SK-N-SH (cell line): Measurements from ENCODE around the gene TGFBR3L. TPM values are rescaled to one million over a fixed set of nuclear protein-coding genes. Genes with fewer than 3 reads are reported as not detected.
A peak's percentile ranks its signal among the peaks of the same experiment; 100 is the strongest.

Experiments used
- CTCF ChIA-PET: fragments of 300-600, 350-600 bp; formaldehyde crosslinking; extraction: SDS; loops from one replicate; lab custom pipeline; 2021; lab: Yijun Ruan, JAX
- POLR2A ChIA-PET: fragments of 350-600 bp; sonication (Branson Sonifier 250); formaldehyde crosslinking; extraction: SDS; loops from one replicate; lab custom pipeline; 2020; ENCODE audit warnings: antibody characterized with exemption, inconsistent platforms; lab: Yijun Ruan, JAX
- DNase-seq: peaks from one replicate; pipeline ENCODE4 v3.0.0; 2012
- H2AFZ ChIP-seq: fragments of 200-600 bp; sonication (generic); 2 replicates; pipeline ENCODE4 v1.8.1; 2016; ENCODE audit warnings: antibody characterized with exemption, mild to moderate bottlenecking, low read depth
- H3F3A ChIP-seq: fragments of 200-600 bp; sonication (generic); replicated peaks from 2 replicates; pipeline ENCODE3; 2016; ENCODE audit warnings: antibody characterized with exemption, mild to moderate bottlenecking; ENCODE audit not compliant: insufficient read depth
- H3K27ac ChIP-seq, 2 experiments: fragments of 200-500 bp in 1 of 2; fragments of 200-600 bp in 1 of 2; sonication (Bioruptor generic) in 1 of 2; sonication (generic), shearing (Covaris generic) in 1 of 2; 2 replicates each; pipeline versions ENCODE4 v1.5.1 to v1.6.1; 2014 to 2016; ENCODE audit warnings: low read depth in 2 of 2, inconsistent platforms in 1 of 2, low read length in 1 of 2, mild to moderate bottlenecking in 1 of 2, mixed read lengths in 1 of 2
- H3K27me3 ChIP-seq: fragments of 200-600 bp; sonication (generic), shearing (Covaris generic); 2 replicates; pipeline ENCODE4 v1.6.1; 2016; ENCODE audit warnings: mixed run types; ENCODE audit not compliant: insufficient read depth
- H3K36me3 ChIP-seq, 2 experiments: fragments of 200-500 bp in 1 of 2; fragments of 200-600 bp in 1 of 2; sonication (Bioruptor generic) in 1 of 2; sonication (generic) in 1 of 2; replicated peaks in 1 of 2; 2 replicates each; pipeline versions ENCODE3 to v1.5.1; 2014 to 2016; ENCODE audit warnings: low read length in 1 of 2, mild to moderate bottlenecking in 1 of 2; ENCODE audit not compliant: insufficient read depth in 2 of 2, control insufficient read depth in 1 of 2
- H3K4me1 ChIP-seq, 2 experiments: fragments of 200-500 bp in 1 of 2; fragments of 200-600 bp in 1 of 2; sonication (Bioruptor generic) in 1 of 2; sonication (generic), shearing (Covaris generic) in 1 of 2; 2 replicates each; pipeline versions ENCODE4 v1.5.1 to v1.6.1; 2014 to 2016; ENCODE audit warnings: low read depth in 1 of 2, low read length in 1 of 2, mixed run types in 1 of 2; ENCODE audit not compliant: insufficient read depth in 2 of 2, control insufficient read depth in 1 of 2
- H3K4me2 ChIP-seq: fragments of 200-600 bp; sonication (generic), shearing (Covaris generic); 2 replicates; pipeline ENCODE4 v1.6.1; 2017; ENCODE audit warnings: mixed run types
- H3K4me3 ChIP-seq, 2 experiments: fragments of 200-500 bp in 1 of 2; fragments of 200-600 bp in 1 of 2; sonication (Bioruptor generic) in 1 of 2; sonication (generic), shearing (Covaris generic) in 1 of 2; 2 replicates each; pipeline versions ENCODE4 v1.5.1 to v1.8.1; 2014 to 2016; ENCODE audit warnings: low read depth in 2 of 2, inconsistent platforms in 1 of 2, low read length in 1 of 2, mild to moderate bottlenecking in 1 of 2, mixed read lengths in 1 of 2, moderate library complexity in 1 of 2
- H3K79me2 ChIP-seq: fragments of 200-600 bp; sonication (generic); 2 replicates; pipeline ENCODE4 v1.8.1; 2017; ENCODE audit warnings: mild to moderate bottlenecking; ENCODE audit not compliant: insufficient read depth
- H3K9ac ChIP-seq: fragments of 200-600 bp; sonication (generic); 2 replicates; pipeline ENCODE4 v1.6.1; 2017; ENCODE audit warnings: mixed run types
- H3K9me2 ChIP-seq: fragments of 200-600 bp; sonication (generic); 2 replicates; pipeline ENCODE4 v1.6.1; 2017; ENCODE audit warnings: mixed run types
- H3K9me3 ChIP-seq: fragments of 200-600 bp; sonication (generic); 2 replicates; pipeline ENCODE4 v1.6.1; 2017; ENCODE audit warnings: mixed run types, mild to moderate bottlenecking, moderate library complexity
- H4K20me1 ChIP-seq: fragments of 200-600 bp; sonication (generic); 2 replicates; pipeline ENCODE4 v1.6.1; 2017; ENCODE audit warnings: mild to moderate bottlenecking, mixed run types; ENCODE audit not compliant: insufficient read depth
- CTCF ChIP-seq: fragments of 200-600 bp; sonication (generic); IDR thresholded peaks from 2 replicates; pipeline ENCODE4 v1.6.1; 2017; ENCODE audit warnings: antibody characterized with exemption, mild to moderate bottlenecking, moderate library complexity
- FOSL2 ChIP-seq: IDR thresholded peaks from 2 replicates; pipeline ENCODE4 v1.4.0; 2012; ENCODE audit warnings: low read depth, mild to moderate bottlenecking, moderate library complexity, borderline replicate concordance
- GABPA ChIP-seq: IDR thresholded peaks from 2 replicates; pipeline ENCODE4 v1.4.0; 2012; ENCODE audit warnings: low read depth, mild to moderate bottlenecking
- IRF3 ChIP-seq: fragments of 150-350 bp; IDR thresholded peaks from 2 replicates; pipeline ENCODE4 v1.6.1; 2016; ENCODE audit warnings: mild to moderate bottlenecking, low read depth, low read length
- MEF2A ChIP-seq: IDR thresholded peaks from 2 replicates; pipeline ENCODE4 v1.4.0; 2012; ENCODE audit warnings: low read depth, borderline replicate concordance
- RAD21 ChIP-seq: IDR thresholded peaks from 2 replicates; pipeline ENCODE4 v1.6.1; 2012; ENCODE audit warnings: mild to moderate bottlenecking, low read length
- RFX5 ChIP-seq: IDR thresholded peaks from 2 replicates; pipeline ENCODE4 v1.6.1; 2012; ENCODE audit warnings: mild to moderate bottlenecking, improper control_type of control experiment, low read length
- USF2 ChIP-seq: fragments of 150-350 bp; IDR thresholded peaks from 2 replicates; pipeline ENCODE4 v1.6.1; 2017; ENCODE audit warnings: antibody characterized with exemption, low read length, low read depth, borderline replicate concordance
- WGBS: methylation state at CpG from one replicate; pipeline ENCODE4 v1.1.6; 2017; ENCODE audit warnings: low lambda C conversion rate; 5-methylcytosine and 5-hydroxymethylcytosine counted together
- polyA plus RNA-seq, 3 experiments: library from polyadenylated mRNA; depleted of rRNA; stranded (reverse); fragments of >200 nt; gene quantifications; 2 replicates each; pipeline ENCODE4 v1.2.3, GENCODE V29; 2012

TGFBR3L gene
- polyA plus RNA-seq, 1 of the 3 experiments (the other 2 are of a cell fraction) = 0.87 TPM

GRCh38 chr19:7921302-7921966, 6.8 kb downstream of the TGFBR3L start:
- H3K4me2 ChIP-seq = peak overlapping the region; percentile 91
- TF ChIP-seq IRF3 (no peak), RFX5 (no peak), GABPA (peak; percentile 22; the same call in 1 of the 2 replicates), USF2 (no peak), RAD21 (no peak), FOSL2 (no peak)
- H2AFZ ChIP-seq = no peak overlapping the region
- H3F3A ChIP-seq = peaks cover 4% of the 10 kb centered on the region
- peaks cover 0 to 20% of the 10 kb centered on the region in 2 experiments for H3K36me3 ChIP-seq
- peak overlapping the region; percentile 61 for H3K9ac ChIP-seq
- DNase-seq = no peak
- H3K4me1 ChIP-seq = peaks cover 12 to 39% of the 10 kb centered on the region in 2 experiments; a peak in 3 of 4 replicates
- no peaks in the 10 kb centered on the region for H3K9me3 ChIP-seq
- H3K27ac ChIP-seq = peak overlapping the region; percentile 77 to 82
- no peaks in the 10 kb centered on the region for H3K9me2 ChIP-seq
- WGBS = 60% methylated on average over 14 of the region's 17 CpGs
- peak overlapping the region; percentile 50 to 76 for H3K4me3 ChIP-seq
- H3K79me2 ChIP-seq = peaks cover 24% of the 10 kb centered on the region; the same call in 1 of the 2 replicates
- H3K27me3 ChIP-seq = no peaks in the 10 kb centered on the region
- peaks cover 33% of the 10 kb centered on the region for H4K20me1 ChIP-seq
- ChIA-PET POLR2A (interaction anchor here (1.4 to 2.4 kb wide), 4 partner anchors 22 to 59 kb away, joined by 5 to 8 read pairs (median 8); partner anchors contain the start of genes PRR36 and TIMM44), CTCF (interaction anchor here (1.1 to 4.9 kb wide), 6 partner anchors 8 to 69 kb away, joined by 3 to 36 read pairs (median 5); partner anchors contain the start of gene TIMM44)

GRCh38 chr19:7921967-7922835, 7.6 kb downstream of the TGFBR3L start:
- H3K4me1 ChIP-seq = peaks cover 17 to 47% of the 10 kb centered on the region in 2 experiments; a peak in 3 of 4 replicates
- no peak overlapping the region for H2AFZ ChIP-seq
- CTCF ChIA-PET = interaction anchor here (1.2 to 3.4 kb wide), 5 partner anchors 18 to 69 kb away, joined by 3 to 18 read pairs (median 4); partner anchors contain the start of gene TIMM44
- TF ChIP-seq MEF2A (no peak), CTCF (0 out of 2 replicates have a peak, but pooled peaks have one; percentile 6)
- TF ChIP-seq, all 33 proteins: peak for 1
- Histone ChIP-seq H3K79me2 (peaks cover 24% of the 10 kb centered on the region; the same call in 1 of the 2 replicates), H4K20me1 (peaks cover 33% of the 10 kb centered on the region), H3K4me3 (0 out of 4 replicates have a peak overlapping the region, but pooled peaks of 1 of the 2 experiments have one; percentile 50), H3K9me2 (no peaks in the 10 kb centered on the region), H3F3A (peaks cover 4% of the 10 kb centered on the region), H3K9ac (no peak overlapping the region), H3K27me3 (no peaks in the 10 kb centered on the region), H3K36me3 (peaks cover 0 to 23% of the 10 kb centered on the region in 2 experiments), H3K4me2 (peak overlapping the region; percentile 91), H3K27ac (peak overlapping the region in 1 of 2 experiments; percentile 82; a peak in 2 of 4 replicates), H3K9me3 (no peaks in the 10 kb centered on the region)
- no peak for DNase-seq
- POLR2A ChIA-PET = interaction anchor here (1.7 kb wide), 1 partner anchor 21 kb away, joined by 7 read pairs; the partner anchor contains the start of gene TIMM44
- WGBS = 93% methylated on average over 10 of the region's 31 CpGs
